Panc1 (cell line): ENCODE measurements around the gene IL37. TPM values are rescaled to one million over a fixed set of nuclear protein-coding genes. Genes with fewer than 3 reads are reported as not detected.
A peak's percentile ranks its signal among the peaks of the same experiment; 100 is the strongest.

Experiments
- ATAC-seq: fragments of 200-7000 bp; cut with Tn5 transposase; 2 replicates; pipeline ENCODE4 v1.9.1; 2020; ENCODE audit warnings: mild to moderate bottlenecking, moderate library complexity
- Bru-seq: library from RNA; stranded (reverse); fragments of 400-500 nt; gene quantifications from one replicate; lab custom pipeline; 2021; lab: Mats Ljungman, UMichigan
- BruChase-seq, 2 experiments: library from RNA; stranded (reverse); fragments of 400-500 nt; gene quantifications; one replicate each; lab custom pipeline; 2021; lab: Mats Ljungman, UMichigan
- BruUV-seq: library from RNA; stranded (reverse); fragments of 400-500 nt; replicated peaks from 2 replicates; lab custom pipeline; 2021; lab: Mats Ljungman, UMichigan
- CTCF ChIA-PET: fragments of 300-600 bp; sonication (Branson Sonifier 250); formaldehyde crosslinking; loops from one replicate; lab custom pipeline; 2022; ENCODE audit warnings: antibody characterized with exemption; lab: Charles Lee
- POLR2A ChIA-PET: fragments of 300-600 bp; sonication (Branson Sonifier 250); formaldehyde crosslinking; loops from one replicate; lab custom pipeline; 2022; ENCODE audit warnings: antibody characterized with exemption; lab: Charles Lee
- DNase-seq: peaks from one replicate; pipeline ENCODE4 v3.0.0-alpha.2; 2010; ENCODE audit warnings: low read depth, low spot score
- H3K27ac ChIP-seq: 2 replicates; pipeline ENCODE4 v1.5.1; 2011; ENCODE audit warnings: mild to moderate bottlenecking, low read length, inconsistent platforms
- H3K27me3 ChIP-seq: fragments of 200-500 bp; sonication (Bioruptor generic); 2 replicates; pipeline ENCODE4 v1.6.0; 2014; ENCODE audit warnings: low read length, inconsistent platforms; ENCODE audit not compliant: control insufficient read depth, insufficient read depth
- H3K36me3 ChIP-seq: fragments of 200-500 bp; sonication (Bioruptor generic); 2 replicates; pipeline ENCODE4 v1.5.1; 2014; ENCODE audit warnings: inconsistent platforms, mild to moderate bottlenecking, low read length, moderate library complexity; ENCODE audit not compliant: control insufficient read depth, insufficient read depth
- H3K4me1 ChIP-seq: 2 replicates; pipeline ENCODE4 v1.5.1; 2011; ENCODE audit warnings: inconsistent platforms, mild to moderate bottlenecking, low read length, moderate library complexity; ENCODE audit not compliant: control insufficient read depth, insufficient read depth
- H3K4me3 ChIP-seq, 2 experiments: 2 replicates each; pipeline ENCODE4 v1.5.1; 2011 to 2012; ENCODE audit warnings: low read depth in 2 of 2, low read length in 2 of 2, mild to moderate bottlenecking in 2 of 2, inconsistent platforms in 1 of 2, moderate library complexity in 1 of 2
- H3K9me3 ChIP-seq: fragments of 200-500 bp; sonication (Bioruptor generic); 2 replicates; pipeline ENCODE4 v1.5.1; 2014; ENCODE audit warnings: low read depth, mild to moderate bottlenecking, inconsistent platforms, low read length, moderate library complexity; ENCODE audit not compliant: control insufficient read depth, insufficient read depth
- CTCF ChIP-seq: fragments of 450-650 bp; IDR thresholded peaks from 2 replicates; pipeline ENCODE4 v1.5.1; 2017; ENCODE audit warnings: mild to moderate bottlenecking
- POLR2AphosphoS5 ChIP-seq: IDR thresholded peaks from 2 replicates; pipeline ENCODE4 v1.6.1; 2012; ENCODE audit warnings: mild to moderate bottlenecking, low read depth, low read length, moderate library complexity
- REST ChIP-seq, 2 experiments: IDR thresholded peaks; 2 replicates each; pipeline ENCODE4 v1.6.1; 2011 to 2012; ENCODE audit warnings: low read depth in 2 of 2, control low read depth in 1 of 2, low read length in 1 of 2, mild to moderate bottlenecking in 1 of 2, moderate library complexity in 1 of 2; ENCODE audit not compliant: insufficient read depth in 1 of 2
- SIN3A ChIP-seq: IDR thresholded peaks from 2 replicates; pipeline ENCODE4 v1.6.1; 2012; ENCODE audit warnings: low read depth, mild to moderate bottlenecking, low read length, moderate library complexity, borderline replicate concordance; ENCODE audit not compliant: insufficient read depth
- TCF7L2 ChIP-seq: IDR thresholded peaks from 2 replicates; pipeline ENCODE4 v1.6.1; 2011; ENCODE audit warnings: mild to moderate bottlenecking, low read depth, low read length, inconsistent platforms
- in situ Hi-C: cut with HindIII; loops from 2 replicates; pipeline ENCODE4 v1.10.0; 2016; ENCODE audit warnings: low sequenced_read_pairs, low pct_unique_long_range_greater_than_20kb
- intact Hi-C: fragments of 100-400 bp; cut with micrococcal nuclease; formaldehyde crosslinking; loops from one replicate; pipeline ENCODE4 v1.10.0; 2022; ENCODE audit not compliant: unreplicated experiment
- long read RNA-seq: library from polyadenylated mRNA; unstranded; transcript quantifications from one replicate; pipeline ENCODE4 v2.0.0, GENCODE V29; 2021; ENCODE audit not compliant: unreplicated experiment
- polyA plus RNA-seq: library from polyadenylated mRNA; unstranded; fragments of >200 nt; gene quantifications from one replicate; pipeline ENCODE4 v1.2.1, GENCODE V29; 2012; ENCODE audit warnings: missing spikeins; ENCODE audit not compliant: insufficient read length
- total RNA-seq: library from RNA; stranded (reverse); gene quantifications from one replicate; pipeline ENCODE4 v1.2.1, GENCODE V29; 2021; ENCODE audit not compliant: unreplicated experiment

IL37 gene, protein sequence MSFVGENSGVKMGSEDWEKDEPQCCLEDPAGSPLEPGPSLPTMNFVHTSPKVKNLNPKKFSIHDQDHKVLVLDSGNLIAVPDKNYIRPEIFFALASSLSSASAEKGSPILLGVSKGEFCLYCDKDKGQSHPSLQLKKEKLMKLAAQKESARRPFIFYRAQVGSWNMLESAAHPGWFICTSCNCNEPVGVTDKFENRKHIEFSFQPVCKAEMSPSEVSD
- not detected for total RNA-seq
- polyA plus RNA-seq = not detected
- percentile 30 among the genes with signal in this experiment for Bru-seq, nascent RNA
- BruChase-seq, experiment 1, labeled RNA remaining after a 2-hour chase = percentile 36 among the genes with signal in this experiment
- percentile 30 among the genes with signal in this experiment for BruChase-seq, experiment 2, labeled RNA remaining after a 6-hour chase
- long read RNA-seq = 0 reads

- in situ Hi-C loops (no loop called here), intact Hi-C loops (no loop called here)
- H3K36me3 ChIP-seq = no peaks in the 10 kb centered on the region
- peaks cover 5% of the 10 kb centered on the region for H3K27me3 ChIP-seq
- ChIA-PET POLR2A (interaction anchor here (0.5 kb wide), 1 partner anchor 123 kb away, joined by 5 read pairs; no protein-coding TSS in a partner anchor), CTCF (no interaction called here)
- no peak for ATAC-seq
- no peaks in the 10 kb centered on the region for H3K9me3 ChIP-seq
- TF ChIP-seq CTCF = no peak
- TF ChIP-seq TCF7L2 = no peak
- TF ChIP-seq SIN3A = no peak
- TF ChIP-seq POLR2AphosphoS5 = no peak
- TF ChIP-seq REST (IDR thresholded peaks at IDR 0.05; ENCODE audit: insufficient read depth in 1 of 2, low read depth in 2 of 2, low read length in 1 of 2) = no peak
- no TSS peak for BruUV-seq
- no peak within 1 kb of the TSS for H3K27ac ChIP-seq
- H3K4me3 ChIP-seq = no peak within 1 kb of the TSS
- no peaks in the 10 kb centered on the region for H3K4me1 ChIP-seq
- DNase-seq = no peak
Observed at GRCh38 chr2:112910865-112911264, at the start of gene IL37. TSS of gene IL37 (plus strand) at chr2:112911165. CDS start at chr2:112913013, 1,848 bp downstream.

DNA sequence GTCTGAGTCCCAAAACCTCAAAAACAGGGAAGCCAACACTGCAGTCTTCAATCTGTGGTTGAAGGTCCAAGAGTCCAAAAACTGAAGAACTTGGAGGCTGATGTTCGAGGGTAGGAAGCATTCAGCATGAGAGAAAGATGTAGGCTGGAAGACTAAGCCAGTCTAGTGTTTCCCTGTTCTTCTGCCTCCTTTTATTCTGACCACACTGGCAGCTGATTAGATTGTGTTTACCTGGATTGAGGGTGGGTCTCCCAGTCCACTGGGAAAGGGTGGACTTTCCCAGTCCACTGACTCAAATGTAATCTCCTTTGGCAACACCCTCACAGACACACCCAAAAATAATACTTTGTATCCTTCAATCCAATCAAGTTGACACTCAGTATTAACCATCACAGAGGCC is 46.9 kb upstream of the IL37 start:
- DNase-seq (no peak), ATAC-seq (no peak)
- peaks cover 24% of the 10 kb centered on the region; the same call in 1 of the 2 replicates for H3K9me3 ChIP-seq
- TF ChIP-seq SIN3A = no peak
- no peak for TF ChIP-seq TCF7L2
- no peak for TF ChIP-seq CTCF
- no peak for TF ChIP-seq REST (IDR thresholded peaks at IDR 0.05; ENCODE audit: insufficient read depth in 1 of 2, low read depth in 2 of 2, low read length in 1 of 2)
- no peak for TF ChIP-seq POLR2AphosphoS5
- no peak overlapping the region for H3K27ac ChIP-seq
- ChIA-PET CTCF (no interaction called here), POLR2A (no interaction called here)
- in situ Hi-C loops (no loop called here), intact Hi-C loops (no loop called here)
- no peaks in the 10 kb centered on the region for H3K4me1 ChIP-seq
- no TSS peak for BruUV-seq
- H3K36me3 ChIP-seq = no peaks in the 10 kb centered on the region
- H3K27me3 ChIP-seq = no peaks in the 10 kb centered on the region
- no peak overlapping the region for H3K4me3 ChIP-seq
